GM21737 (cell line): ENCODE results near the gene AFG1L.
A peak's percentile ranks its signal among the peaks of the same experiment; 100 is the strongest.
"Not testable (repeated sequence)": the region's sequence is repeated elsewhere in the genome, so short reads cannot be mapped to it uniquely, and the experiment has no call there.

Source experiments
- ATAC-seq: cut with Tn5 transposase; IDR thresholded peaks from one replicate; pipeline ENCODE4 v1.9.1; 2021; ENCODE audit warnings: mild to moderate bottlenecking, moderate library complexity; ENCODE audit not compliant: unreplicated experiment

The AFG1L gene

DNA sequence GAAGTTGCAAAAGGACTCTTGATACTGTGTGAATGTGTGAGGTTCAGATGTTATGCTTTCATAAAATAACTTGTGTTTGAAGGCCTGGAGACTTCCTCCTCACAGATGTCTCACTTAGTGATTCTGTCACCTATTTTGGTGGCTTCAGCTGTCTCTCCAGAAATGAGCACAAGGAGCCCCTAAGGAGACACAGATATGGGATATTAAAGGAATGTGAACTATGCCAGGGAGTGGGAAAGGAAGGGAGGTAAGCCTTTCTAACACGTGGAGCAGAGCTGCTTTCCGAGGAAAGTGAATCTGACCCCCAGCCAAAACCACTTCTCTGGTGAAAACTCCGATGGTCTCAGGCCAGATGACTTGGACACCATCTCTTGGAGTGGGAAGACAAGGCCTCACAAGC lies 255.4 kb downstream of the AFG1L start:
- ATAC-seq: no peak

DNA sequence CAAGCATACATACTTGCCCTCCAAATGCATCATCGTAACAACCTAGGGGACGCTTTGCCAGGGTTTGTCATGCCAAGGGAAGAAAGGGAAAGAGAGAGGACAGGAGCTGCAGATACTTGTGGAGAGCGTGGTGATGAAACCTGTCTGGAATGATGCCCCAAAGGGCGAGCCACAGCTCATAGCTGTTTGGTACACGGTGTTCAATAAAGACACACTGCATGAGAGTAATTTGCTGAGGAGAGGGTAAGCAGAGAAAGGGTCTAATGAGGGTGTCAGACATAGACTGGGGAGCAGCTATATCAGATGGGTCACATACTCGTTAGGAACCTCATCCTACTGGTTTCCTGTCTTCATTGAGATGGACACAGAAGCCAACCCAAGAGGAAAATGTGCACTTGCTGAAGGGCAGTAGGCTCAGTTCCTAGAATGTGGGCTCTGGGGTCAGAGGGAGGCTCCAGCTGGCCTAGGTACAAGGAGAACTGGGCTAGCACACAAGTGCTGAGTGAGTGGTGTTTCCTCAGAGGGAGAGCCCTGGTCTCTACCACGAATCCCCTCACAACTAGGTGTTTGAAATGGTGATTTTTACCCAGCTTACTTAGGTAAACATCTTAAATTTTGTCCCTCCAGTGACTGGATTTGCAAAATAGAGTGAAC lies 260.7 kb downstream of the AFG1L start:
- ATAC-seq: no peak

DNA sequence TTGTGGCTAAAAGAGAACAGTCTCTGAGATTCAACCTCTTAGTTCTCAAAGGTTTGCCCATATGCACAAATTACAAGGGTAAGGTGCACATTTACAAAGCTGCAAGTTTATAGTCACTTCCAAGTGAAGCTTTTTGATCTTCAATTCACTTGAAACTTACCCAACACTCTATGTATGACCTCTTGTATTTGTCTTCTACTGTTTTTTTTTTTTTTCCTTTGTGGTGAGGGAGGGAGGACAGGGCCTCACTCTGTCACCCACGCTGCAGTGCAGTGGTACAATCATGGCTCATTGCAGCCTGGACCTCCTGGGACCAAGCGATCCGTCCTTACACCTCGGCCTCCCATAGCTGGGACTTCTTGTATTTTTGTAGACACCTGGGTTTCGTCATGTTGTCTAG lies 261.4 kb downstream of the AFG1L start:
- no peak for ATAC-seq

DNA sequence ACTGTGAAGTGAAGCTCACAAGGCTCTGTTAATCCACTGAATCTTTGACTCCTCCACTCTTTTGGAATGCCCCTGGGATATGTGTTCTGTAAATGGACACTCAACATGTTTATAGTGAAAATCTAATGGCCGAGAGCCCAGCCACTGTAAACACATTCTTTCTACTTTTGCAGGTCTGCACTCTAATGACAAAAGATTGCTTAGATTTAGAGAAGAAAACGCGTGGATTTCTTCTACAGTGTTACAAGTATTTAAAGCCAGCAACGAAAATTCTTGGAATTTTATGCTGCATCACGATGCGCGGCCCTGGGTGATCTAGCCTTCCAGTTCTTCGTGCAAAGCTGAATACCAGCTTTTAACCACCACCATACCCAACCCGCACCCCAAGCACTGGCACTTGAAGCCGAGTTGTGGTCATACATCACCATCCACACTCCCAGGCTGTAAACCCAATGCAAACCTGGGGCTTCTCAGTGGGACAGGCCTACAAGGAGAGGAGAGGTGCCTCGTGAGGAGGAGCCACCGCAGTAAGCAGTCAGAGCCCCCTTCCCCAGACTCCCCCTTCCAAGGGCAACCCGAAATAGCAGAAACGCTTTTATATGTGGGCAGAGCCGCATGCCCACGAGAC lies 262.1 kb downstream of the AFG1L start:
- ATAC-seq: no peak

DNA sequence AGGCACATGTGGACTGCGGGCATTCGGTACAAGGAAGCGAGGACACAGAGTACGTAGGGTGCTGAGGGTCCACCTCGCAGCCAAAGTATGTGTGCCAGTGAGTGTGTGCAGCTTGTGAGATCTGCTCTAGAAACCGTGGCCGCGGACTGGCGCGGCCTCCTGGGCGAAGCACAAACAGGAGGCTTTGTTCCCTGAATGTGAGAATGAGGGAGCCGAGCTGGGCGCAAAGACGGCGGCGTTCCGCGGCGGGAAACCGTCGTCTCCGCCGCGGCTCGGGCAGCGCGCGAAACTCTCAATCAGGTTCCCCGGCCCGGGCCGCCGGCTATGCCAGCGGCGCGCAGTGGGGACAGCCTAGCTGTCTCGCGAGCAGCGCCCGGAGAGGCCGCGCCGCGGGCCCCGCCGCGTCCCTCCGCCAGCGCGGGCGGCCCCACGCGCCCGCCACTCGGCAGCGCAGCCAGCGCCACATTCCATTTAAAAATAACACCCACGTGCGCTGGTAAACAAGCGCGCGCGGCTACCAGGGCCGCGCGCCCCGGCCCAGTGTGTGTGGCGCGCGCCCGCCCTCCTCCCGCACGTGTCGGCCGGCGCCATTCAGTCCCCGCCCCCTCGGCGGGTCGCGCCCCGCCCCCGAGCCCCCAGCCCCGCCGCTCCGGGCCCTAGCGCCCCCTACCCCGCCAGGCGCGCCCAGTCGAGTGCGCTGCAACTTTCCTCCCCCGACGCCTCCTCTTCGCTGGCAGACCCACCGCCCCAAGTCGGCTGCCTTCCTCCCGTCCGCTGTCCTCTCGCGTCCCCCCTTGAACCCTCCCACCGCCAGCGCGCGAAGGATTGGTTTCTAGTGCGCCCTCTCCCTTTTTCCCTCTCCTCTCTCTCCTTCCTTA lies 262.9 kb downstream of the AFG1L start:
- ATAC-seq: no peak

DNA sequence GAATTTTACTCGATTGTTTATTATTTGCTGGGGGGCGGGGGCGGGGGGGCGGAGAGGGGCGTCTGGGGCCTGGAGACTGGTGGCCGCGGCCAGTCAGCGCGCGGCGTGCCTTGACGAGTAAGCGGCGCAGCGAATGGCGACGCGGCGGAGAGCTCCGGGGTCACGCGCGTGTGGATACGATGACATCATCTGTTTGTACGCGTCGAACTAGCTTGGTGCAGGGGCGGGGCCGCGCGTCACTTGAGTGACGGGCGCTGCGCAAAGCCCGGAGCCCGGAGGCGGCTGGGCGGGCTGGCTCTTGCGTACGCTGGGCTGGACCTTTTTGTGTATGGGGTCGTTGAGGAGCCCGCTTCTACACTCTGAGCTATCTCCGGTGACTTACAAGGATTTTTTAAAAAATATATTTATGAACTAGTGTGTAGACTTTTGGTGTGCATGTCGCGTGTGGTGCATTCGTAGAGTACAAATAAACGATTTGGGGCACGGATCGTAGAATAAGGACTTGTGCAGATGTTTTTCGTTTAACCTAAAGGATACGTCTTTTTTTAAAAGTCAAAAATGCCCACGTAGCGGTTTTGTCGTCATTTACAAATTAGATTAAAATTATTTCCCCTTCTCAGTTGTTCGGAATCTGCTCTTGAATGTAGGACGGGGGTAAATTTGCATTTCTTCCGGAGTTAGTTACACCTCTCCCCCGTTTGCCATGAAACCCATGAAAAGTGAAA lies 263.7 kb downstream of the AFG1L start:
- ATAC-seq: peak; percentile 62

DNA sequence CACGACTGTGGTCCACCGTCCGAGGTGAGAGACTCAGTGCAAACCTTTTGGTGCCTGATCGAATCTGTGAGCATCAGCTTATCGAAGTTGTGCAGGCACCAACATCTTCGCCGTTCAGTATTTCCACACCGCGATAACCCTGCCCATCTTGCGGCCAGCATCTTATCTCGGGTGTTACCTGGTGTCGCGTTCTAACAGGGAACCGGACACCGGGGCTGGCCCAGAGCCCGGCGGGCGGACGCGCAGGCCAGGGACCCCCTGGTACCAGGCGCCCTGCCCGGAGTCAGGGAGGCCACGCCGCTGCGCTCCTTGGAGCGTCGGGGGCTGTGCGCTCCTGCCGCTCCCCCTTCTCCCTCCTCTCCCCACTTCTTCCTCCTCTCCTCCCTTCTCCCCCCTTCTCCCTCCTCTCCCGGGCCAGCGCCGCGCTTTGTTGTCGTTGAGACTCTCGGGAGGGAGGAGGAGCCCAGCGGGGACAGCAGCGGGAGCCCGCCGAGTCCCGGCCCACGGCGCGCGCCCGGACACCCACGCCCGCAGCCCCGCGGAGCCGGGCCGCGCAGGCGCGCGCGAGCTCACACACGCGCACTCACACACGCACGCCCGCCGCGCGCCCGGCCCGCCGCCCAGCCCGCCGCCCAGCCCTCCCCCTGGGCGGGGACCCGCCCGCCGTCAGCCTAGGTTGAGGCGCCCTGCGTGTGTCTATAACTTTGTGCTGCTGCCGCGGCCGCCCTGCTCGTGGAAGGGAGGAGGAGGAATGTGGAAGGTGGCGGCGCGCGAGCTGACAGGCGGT lies 264.4 kb downstream of the AFG1L start:
- peak; percentile 27 for ATAC-seq

DNA sequence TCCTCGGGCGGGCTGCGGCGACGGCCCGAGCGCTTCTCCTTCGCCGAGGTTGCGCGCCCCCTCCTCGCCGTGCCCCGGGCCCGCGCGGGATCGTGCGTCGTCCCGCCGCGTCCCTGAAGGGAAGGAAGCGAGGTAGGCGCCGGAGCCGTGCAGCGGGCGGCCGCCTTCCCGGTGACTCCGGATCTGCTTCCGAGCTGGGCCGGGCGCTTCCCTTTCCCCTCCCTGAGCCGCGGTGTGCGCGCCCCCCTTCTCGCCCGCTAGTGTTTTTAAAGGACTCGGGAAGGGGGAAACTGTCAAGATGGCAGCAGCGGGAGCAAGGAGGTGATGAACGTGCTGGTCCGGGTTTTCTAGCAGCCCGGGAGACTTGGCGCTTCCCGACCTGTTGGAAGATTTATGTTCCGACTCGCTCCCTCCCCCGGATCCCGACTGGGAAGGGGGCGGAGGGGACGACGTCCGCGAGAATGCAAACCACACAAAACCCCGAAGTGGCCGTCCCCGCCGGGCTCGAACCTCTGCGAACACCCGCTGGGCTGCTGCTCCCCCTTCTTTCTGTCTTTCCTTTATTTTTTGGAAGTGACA lies 265.1 kb downstream of the AFG1L start:
- peak; percentile 4 for ATAC-seq

DNA sequence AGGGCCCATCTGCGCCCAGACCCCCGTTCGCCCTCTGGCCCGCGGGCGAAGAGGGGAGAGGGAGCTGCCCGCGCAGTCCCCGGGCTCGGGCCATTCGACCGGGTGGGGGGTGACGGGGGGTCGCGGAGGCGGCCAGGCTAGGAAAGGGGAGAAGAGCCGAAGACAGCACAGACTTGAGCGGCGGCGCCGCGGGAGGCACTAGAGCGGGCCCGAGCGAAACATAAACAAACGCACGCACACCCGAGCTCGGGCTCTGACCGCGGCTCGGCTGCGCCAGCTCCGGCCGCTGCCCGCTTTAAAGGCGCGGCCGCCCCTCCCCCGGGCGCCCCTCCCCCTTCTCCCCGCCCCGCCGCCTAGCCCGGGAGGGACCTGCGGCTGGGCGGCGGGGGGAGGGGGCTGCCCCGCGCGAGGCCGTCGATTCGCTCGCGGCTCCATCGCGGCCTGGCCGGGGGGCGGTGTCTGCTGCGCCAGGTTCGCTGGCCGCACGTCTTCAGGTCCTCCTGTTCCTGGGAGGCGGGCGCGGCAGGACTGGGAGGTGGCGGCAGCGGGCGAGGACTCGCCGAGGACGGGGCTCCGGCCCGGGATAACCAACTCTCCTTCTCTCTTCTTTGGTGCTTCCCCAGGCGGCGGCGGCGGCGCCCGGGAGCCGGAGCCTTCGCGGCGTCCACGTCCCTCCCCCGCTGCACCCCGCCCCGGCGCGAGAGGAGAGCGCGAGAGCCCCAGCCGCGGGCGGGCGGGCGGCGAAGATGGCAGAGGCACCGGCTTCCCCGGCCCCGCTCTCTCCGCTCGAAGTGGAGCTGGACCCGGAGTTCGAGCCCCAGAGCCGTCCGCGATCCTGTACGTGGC lies 265.8 kb downstream of the AFG1L start, which contains the start of gene FOXO3:
Gene FOXO3, plus strand, starts transcription at position 455 of the 846 bp plus-strand sequence. Its CDS starts 292 bp downstream, at position 747.
- ATAC-seq: no peak

DNA sequence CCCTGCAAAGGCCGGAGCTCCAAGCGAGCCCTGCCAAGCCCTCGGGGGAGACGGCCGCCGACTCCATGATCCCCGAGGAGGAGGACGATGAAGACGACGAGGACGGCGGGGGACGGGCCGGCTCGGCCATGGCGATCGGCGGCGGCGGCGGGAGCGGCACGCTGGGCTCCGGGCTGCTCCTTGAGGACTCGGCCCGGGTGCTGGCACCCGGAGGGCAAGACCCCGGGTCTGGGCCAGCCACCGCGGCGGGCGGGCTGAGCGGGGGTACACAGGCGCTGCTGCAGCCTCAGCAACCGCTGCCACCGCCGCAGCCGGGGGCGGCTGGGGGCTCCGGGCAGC lies 266.4 kb downstream of the AFG1L start:
- not testable (repeated sequence) for ATAC-seq

DNA sequence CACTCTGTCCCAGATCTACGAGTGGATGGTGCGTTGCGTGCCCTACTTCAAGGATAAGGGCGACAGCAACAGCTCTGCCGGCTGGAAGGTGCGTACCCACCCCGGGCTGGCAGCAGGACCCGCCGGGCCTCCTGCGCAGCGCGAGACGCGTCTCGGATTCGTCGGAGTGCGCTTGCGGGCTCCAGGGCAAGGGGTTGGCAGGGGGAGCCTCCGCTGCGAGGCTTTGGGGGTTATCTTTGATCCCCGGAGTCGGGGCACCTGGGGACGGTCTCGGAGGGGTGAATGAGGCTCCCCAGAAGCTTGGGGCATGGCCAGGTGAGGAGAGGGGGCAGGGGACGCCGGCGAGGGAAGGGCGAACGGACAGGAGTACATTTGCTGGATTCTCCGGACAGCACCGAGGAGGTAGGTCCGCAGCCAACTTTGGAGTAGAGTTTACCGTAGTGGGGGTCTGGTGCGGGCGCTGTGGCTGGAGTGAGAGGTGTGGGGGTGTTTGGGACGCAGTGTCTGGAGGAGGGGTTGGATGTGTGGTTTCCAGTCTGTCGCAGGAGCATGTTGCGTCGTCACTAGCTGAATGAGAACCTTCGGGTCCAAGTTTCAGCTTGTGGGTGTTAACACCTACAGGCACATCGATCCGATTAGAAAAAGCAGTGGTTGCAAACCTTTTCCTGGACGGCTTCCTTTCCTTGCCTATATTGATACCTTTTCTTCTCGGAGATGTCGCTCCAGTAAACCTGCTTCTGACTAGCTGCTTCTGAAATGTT lies 267.1 kb downstream of the AFG1L start:
- no peak for ATAC-seq

DNA sequence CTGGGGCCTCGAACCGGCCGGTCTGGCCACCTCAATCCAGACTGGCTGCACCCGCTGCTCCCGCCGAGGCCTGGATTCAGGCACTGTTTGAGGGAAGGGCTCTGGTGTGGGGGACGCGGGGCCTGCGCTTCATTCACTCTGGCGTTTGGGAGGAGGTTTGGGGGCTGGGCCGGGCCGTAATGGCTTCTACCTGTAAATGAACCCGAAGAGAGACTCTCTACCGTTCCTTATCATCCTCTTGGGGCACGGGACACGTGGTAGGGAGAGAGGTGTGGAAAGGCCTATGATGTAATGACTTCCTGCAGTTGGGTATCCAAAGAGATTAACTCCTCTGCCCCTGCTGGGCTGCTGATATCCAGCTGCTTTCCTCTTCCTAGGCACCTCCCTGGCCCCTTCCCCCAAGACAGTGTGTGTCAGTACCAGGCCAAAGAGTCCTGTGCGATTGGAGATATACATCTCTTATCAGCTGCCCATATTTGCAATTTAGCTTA lies 267.7 kb downstream of the AFG1L start:
- ATAC-seq: no peak

DNA sequence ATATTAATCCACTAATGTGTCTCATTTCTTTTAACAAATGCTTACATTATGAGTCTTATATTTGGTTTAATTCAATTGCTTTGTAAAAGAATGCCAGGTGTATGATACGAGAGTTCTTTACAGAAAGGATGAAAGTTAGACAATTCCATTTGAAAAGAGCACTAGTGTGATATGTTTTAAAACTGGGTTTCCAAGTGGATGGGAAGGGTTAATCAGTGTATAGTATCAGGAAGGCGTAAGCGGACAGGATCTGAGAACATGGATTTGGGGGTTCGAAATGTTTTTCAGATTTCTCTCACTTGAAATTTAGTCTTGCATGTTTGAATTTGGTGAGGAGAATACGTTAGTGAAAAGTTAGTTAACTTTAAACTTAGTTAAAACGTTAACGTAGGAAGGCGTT lies 268.4 kb downstream of the AFG1L start:
- no peak for ATAC-seq

DNA sequence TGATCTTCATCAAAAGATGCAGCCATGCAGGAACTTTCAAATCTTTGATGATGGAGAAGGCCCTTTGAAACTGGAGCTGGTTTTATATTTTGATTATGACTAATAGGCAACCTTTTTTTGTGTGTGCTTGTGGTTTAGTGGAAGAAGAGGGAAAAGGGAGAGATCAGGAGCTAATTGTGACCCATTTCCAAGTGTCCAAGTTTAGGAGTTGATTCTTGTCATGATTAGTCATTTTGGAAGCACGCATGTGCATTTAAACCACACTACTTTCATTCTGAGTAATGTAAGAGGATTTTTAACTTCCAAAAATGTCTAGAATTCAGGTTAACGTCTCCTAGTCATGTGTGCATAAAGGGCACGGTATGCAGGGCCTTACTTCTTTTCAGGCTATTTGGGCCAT lies 269.3 kb downstream of the AFG1L start:
- ATAC-seq: no peak

DNA sequence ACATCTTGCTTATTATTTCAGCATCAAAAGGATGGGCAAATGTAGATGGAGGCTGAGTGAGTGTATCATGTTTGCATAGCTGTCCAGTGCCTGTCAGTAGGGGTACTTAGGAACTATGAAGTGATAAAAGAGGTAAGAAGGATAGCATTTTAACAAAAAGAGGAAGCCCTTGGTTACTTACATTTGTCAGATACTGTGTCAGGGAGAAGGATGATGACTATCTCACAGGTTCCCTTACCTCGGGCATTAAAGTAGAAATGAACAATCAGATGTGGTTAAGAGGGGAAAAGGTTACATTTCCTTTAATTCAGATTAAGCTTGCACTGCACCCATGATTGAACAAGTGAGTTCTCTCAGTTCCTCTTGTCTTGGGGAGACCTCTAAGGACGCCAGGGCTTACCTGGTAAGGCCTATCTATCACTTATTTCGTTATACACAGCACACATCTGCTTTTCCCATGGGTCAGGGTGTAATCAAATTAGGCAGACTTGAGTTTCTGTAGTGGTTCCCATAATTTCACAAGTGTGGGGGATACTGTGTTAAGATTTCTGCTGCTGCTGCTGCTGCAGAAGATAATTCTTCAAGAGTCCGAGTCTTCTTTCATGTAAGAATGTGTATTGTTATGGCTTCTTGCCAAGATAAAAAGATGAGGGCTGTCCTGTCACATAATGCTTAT lies 270.4 kb downstream of the AFG1L start:
- ATAC-seq: peak; percentile 68

DNA sequence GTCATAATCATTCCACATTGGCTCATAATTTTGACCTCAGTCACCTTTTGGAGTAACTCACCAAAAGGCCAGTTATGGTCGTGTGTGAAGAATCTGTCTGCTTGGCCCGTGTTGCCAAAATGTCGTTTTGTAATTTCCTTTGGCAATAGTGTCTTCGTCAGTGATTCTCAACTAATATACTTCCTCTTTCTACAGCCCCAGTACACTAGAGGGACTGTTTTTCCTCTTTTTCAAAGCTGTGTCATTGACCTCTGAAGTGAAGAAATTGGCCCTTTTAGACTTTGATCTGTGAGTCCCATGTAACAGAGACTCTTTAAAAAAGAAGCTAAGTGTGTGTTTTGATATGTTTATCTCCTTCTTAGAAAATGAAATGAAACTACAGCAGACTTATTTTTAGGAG lies 271.0 kb downstream of the AFG1L start:
- ATAC-seq: no peak

DNA sequence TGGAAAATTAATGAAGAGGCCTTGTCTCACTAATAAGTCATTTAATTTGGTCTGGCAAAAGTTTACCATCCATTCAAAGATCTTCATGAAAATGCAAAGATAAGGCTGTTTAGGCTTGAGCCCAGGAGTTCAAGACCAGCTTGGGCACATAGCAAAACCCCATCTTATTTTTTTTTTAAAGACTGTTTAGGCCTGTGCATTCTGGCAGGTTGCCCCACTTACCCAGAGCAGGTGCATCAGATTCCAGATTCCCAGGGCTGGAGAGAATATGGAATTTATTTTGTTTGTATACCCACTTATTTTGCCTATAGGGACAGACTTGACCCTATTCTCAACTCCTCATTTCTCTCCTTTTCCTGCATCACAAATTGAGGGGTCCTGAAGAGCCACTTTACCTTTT lies 271.6 kb downstream of the AFG1L start:
- ATAC-seq: no peak

DNA sequence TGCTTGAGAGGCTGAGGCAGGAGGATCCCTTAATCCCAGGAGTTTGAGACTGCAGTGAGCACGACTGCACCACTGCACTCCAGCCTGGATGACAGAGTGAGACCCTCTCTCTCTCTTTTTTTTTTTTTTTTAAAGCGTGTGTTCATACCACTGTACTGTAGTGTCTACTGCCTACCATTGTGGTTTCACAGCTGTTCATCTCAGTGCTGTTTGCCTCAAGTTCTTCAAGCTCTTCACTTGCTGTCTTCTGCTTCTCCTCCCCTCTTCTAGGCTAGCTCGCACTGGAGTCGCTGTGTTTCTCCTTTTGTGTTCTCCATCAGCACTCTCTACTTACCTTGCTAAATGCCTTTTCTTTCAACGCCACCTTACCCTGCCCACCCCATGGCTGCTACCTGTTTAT lies 273.2 kb downstream of the AFG1L start:
- no peak for ATAC-seq
